Measurements from ENCODE around the gene MBNL2. TPM values are rescaled to one million over a fixed set of nuclear protein-coding genes. Genes with fewer than 3 reads are reported as not detected.

The MBNL2 gene
- total and polyA plus RNA-seq, 2 of the 4 experiments (the other 2 are of a cell fraction) = 26.9 to 103 TPM

DNA sequence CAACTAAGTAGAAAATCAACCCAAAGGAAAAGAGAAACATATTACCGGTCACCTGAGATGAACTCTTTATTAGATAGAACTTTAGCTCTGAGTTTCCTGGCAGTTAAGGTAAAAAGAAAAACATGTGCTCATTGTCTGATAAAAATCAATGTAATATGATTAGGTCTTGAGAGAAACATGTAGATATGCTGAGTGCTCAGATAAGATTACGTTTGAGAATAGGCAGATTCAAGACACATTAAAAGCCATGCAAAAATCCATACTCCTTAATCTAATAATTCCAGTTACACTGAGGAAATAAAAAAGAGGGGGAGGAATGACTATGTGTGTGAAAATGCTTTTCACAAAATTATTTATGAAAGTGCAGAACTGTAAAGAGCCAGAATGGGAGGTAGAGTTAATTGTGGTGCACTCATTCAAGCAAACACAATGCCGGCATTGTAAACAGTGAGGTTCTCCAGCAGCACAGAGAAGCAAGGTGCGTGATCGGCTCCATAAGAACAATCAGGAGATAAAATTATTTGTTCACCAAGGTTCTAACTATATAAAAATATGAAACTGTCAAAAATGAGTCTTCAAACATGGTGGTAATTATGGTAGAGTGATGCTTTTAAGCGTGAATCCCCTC lies 88.8 kb downstream of the MBNL2 start:
- H3K4me2 ChIP-seq (ENCODE audit: low read depth, low read length) = no peak overlapping the region
- peaks cover 24% of the 10 kb centered on the region for H3K9me1 ChIP-seq (ENCODE audit: insufficient read depth, low read length)
- dilution Hi-C loops (cut with HindIII; ENCODE audit: low sequenced_read_pairs, unreplicated experiment) (no loop called here), in situ Hi-C loops (cut with MboI; ENCODE audit: low sequenced_read_pairs) (no loop called here), intact Hi-C loops (cut with micrococcal nuclease) (no loop called here)
- no peak overlapping the region for H3K18ac ChIP-seq (ENCODE audit: low read depth, low read length)
- H3K36me3 ChIP-seq (ENCODE audit: control insufficient read depth, insufficient read depth, low read length) = peaks cover 3% of the 10 kb centered on the region; the same call in 1 of the 2 replicates
- H3K4me1 ChIP-seq (ENCODE audit: control insufficient read depth, insufficient read depth, low read length) = peaks cover 24% of the 10 kb centered on the region
- H2AK5ac ChIP-seq (ENCODE audit: low read depth, low read length) = no peak overlapping the region
- ChIA-PET POLR2A (ENCODE audit: unreplicated experiment) (no interaction called here), CTCF (no interaction called here)
- H3K27me3 ChIP-seq (ENCODE audit: control insufficient read depth, insufficient read depth, low read length) = no peaks in the 10 kb centered on the region
- H2BK15ac ChIP-seq (ENCODE audit: low read depth, low read length) = no peak overlapping the region
- WGBS, 2 experiments (ENCODE audit: extremely low coverage in 2 of 2, insufficient read length in 1 of 2) = no CpG with 5 or more reads among the region's 6 CpGs
- BruUV-seq (replicated peaks) = no TSS peak
- no peak overlapping the region for H3K14ac ChIP-seq (replicated peaks; ENCODE audit: low read depth, low read length)
- no peak overlapping the region for H3K23ac ChIP-seq (ENCODE audit: low read depth, low read length)
- no peak overlapping the region for H2BK20ac ChIP-seq (ENCODE audit: low read depth, low read length)
- no peak overlapping the region for H2AK9ac ChIP-seq (replicated peaks; ENCODE audit: low read depth, low read length, poor library complexity)
- H4K91ac ChIP-seq (ENCODE audit: insufficient read depth, low read depth, low read length) = no peak overlapping the region
- no peak overlapping the region for H3K9ac ChIP-seq (ENCODE audit: low read depth, low read length)
- no peak overlapping the region for H4K5ac ChIP-seq (ENCODE audit: low read depth, low read length)
- TF ChIP-seq CHD1 (IDR thresholded peaks at IDR 0.05; ENCODE audit: low read depth, low read length) = no peak
- no peak for TF ChIP-seq CEBPB (IDR thresholded peaks at IDR 0.05; ENCODE audit: low read depth, low read length)
- TF ChIP-seq, protein P1, sequence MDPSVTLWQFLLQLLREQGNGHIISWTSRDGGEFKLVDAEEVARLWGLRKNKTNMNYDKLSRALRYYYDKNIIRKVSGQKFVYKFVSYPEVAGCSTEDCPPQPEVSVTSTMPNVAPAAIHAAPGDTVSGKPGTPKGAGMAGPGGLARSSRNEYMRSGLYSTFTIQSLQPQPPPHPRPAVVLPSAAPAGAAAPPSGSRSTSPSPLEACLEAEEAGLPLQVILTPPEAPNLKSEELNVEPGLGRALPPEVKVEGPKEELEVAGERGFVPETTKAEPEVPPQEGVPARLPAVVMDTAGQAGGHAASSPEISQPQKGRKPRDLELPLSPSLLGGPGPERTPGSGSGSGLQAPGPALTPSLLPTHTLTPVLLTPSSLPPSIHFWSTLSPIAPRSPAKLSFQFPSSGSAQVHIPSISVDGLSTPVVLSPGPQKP (IDR thresholded peaks at IDR 0.05; ENCODE audit: borderline replicate concordance, low read depth, low read length) = no peak
- no peak for TF ChIP-seq BHLHE40 (IDR thresholded peaks at IDR 0.05; ENCODE audit: low read depth, low read length)
- TF ChIP-seq, protein P2, sequence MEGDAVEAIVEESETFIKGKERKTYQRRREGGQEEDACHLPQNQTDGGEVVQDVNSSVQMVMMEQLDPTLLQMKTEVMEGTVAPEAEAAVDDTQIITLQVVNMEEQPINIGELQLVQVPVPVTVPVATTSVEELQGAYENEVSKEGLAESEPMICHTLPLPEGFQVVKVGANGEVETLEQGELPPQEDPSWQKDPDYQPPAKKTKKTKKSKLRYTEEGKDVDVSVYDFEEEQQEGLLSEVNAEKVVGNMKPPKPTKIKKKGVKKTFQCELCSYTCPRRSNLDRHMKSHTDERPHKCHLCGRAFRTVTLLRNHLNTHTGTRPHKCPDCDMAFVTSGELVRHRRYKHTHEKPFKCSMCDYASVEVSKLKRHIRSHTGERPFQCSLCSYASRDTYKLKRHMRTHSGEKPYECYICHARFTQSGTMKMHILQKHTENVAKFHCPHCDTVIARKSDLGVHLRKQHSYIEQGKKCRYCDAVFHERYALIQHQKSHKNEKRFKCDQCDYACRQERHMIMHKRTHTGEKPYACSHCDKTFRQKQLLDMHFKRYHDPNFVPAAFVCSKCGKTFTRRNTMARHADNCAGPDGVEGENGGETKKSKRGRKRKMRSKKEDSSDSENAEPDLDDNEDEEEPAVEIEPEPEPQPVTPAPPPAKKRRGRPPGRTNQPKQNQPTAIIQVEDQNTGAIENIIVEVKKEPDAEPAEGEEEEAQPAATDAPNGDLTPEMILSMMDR (conservative IDR thresholded peaks at IDR 0.05; ENCODE audit: low read depth, low read length) = no peak
- no peak for TF ChIP-seq RFX5 (IDR thresholded peaks at IDR 0.05; ENCODE audit: low read depth, low read length)
- no peak for TF ChIP-seq USF2 (IDR thresholded peaks at IDR 0.05; ENCODE audit: low read depth, low read length)
- no peak for TF ChIP-seq SMC3 (IDR thresholded peaks at IDR 0.05; ENCODE audit: low read depth, low read length)
- TF ChIP-seq MAZ (IDR thresholded peaks at IDR 0.05; ENCODE audit: borderline replicate concordance, low read depth, low read length) = no peak
- TF ChIP-seq MXI1 (IDR thresholded peaks at IDR 0.05; ENCODE audit: borderline replicate concordance, low read depth, low read length) = no peak
- TF ChIP-seq FOS (IDR thresholded peaks at IDR 0.05; ENCODE audit: low read depth, low read length) = no peak
- TF ChIP-seq POLR2A (IDR thresholded peaks at IDR 0.05; ENCODE audit: low read depth, low read length) = no peak
- TF ChIP-seq MAFK (IDR thresholded peaks at IDR 0.05; ENCODE audit: low read depth, low read length) = no peak
- TF ChIP-seq RCOR1 (IDR thresholded peaks at IDR 0.05; ENCODE audit: insufficient replicate concordance, low read length) = no peak
- no peak for TF ChIP-seq RAD21 (IDR thresholded peaks at IDR 0.05; ENCODE audit: low read length)
- TF ChIP-seq NFE2L2 (IDR thresholded peaks at IDR 0.05; ENCODE audit: low read depth, low read length) = no peak
- H4K8ac ChIP-seq (ENCODE audit: low read depth in 2 of 2, low read length in 2 of 2) = no peak overlapping the region
- DNase-seq = no peak
- no peak overlapping the region for H3K4ac ChIP-seq (ENCODE audit: low read depth, low read length)
- no peak overlapping the region for H2BK120ac ChIP-seq (ENCODE audit: low read depth, low read length)
- H3K79me1 ChIP-seq (ENCODE audit: low read depth in 1 of 2, low read length in 2 of 2) = peaks cover 55 to 75% of the 10 kb centered on the region in 2 experiments
- H4K20me1 ChIP-seq (ENCODE audit: insufficient read depth, low read length) = peaks cover 28% of the 10 kb centered on the region
- no peak overlapping the region for H3K27ac ChIP-seq (ENCODE audit: insufficient read depth, low read length)
- no peak overlapping the region for H2BK5ac ChIP-seq (ENCODE audit: low read depth, low read length, poor library complexity, severe bottlenecking)
- ATAC-seq (ENCODE audit: low read depth) = no peak
- no peaks in the 10 kb centered on the region for H3K9me3 ChIP-seq (ENCODE audit: control insufficient read depth, insufficient read depth, low read length)
- H3K56ac ChIP-seq (ENCODE audit: extremely low read depth, insufficient read depth, low read length) = no peak overlapping the region
- H2AFZ ChIP-seq (replicated peaks; ENCODE audit: low read length, poor library complexity) = no peak overlapping the region
- no peak overlapping the region for H3K4me3 ChIP-seq (ENCODE audit: insufficient read depth, low read depth, low read length)

All from IMR-90 (cell line).